ENCODE results near the gene EHD4.
A peak's percentile ranks its signal among the peaks of the same experiment; 100 is the strongest.

The EHD4 gene

GRCh38 chr15:41968701-41969100 is 3.7 kb downstream of the EHD4 start:
- Histone ChIP-seq H4K8ac (ENCODE audit: low read depth, low read length) (no peak overlapping the region), H3K18ac (ENCODE audit: low read length) (no peak overlapping the region), H3K4me3 (ENCODE audit: low read length) (no peak overlapping the region), H4K5ac (ENCODE audit: low read length) (no peak overlapping the region), H2BK5ac (ENCODE audit: low read length) (no peak overlapping the region), H3K79me1 (ENCODE audit: low read length) (peaks cover 9% of the 10 kb centered on the region), H2BK120ac (ENCODE audit: low read depth, low read length) (no peak overlapping the region), H3K36me3 (ENCODE audit: control insufficient read depth, insufficient read depth, low read length) (no peaks in the 10 kb centered on the region), H3K27me3 (ENCODE audit: insufficient read depth, low read length, poor library complexity) (no peaks in the 10 kb centered on the region), H3K9ac (ENCODE audit: low read length) (no peak overlapping the region), H3K79me2 (ENCODE audit: control insufficient read depth, insufficient read depth, low read length) (peaks cover 48% of the 10 kb centered on the region), H3K4ac (ENCODE audit: low read depth, low read length) (no peak overlapping the region), H2AK5ac (ENCODE audit: low read length) (no peak overlapping the region), H3K56ac (ENCODE audit: low read length) (no peak overlapping the region), H2BK15ac (replicated peaks; ENCODE audit: low read depth) (no peak overlapping the region), H3K4me1 (ENCODE audit: control insufficient read depth, low read depth, low read length) (peaks cover 15% of the 10 kb centered on the region), H3K4me2 (ENCODE audit: low read length) (no peak overlapping the region), H3K23ac (ENCODE audit: low read length) (no peak overlapping the region), H3K27ac (ENCODE audit: low read depth, low read length) (no peak overlapping the region)
- no peak for DNase-seq
- WGBS (ENCODE audit: extremely low coverage, insufficient coverage, low lambda C conversion rate): no CpG with 5 or more reads among the region's 4 CpGs

- H2AK5ac ChIP-seq (ENCODE audit: low read length): no peak overlapping the region
- no peak overlapping the region for H2BK15ac ChIP-seq (replicated peaks; ENCODE audit: low read depth)
- H3K36me3 ChIP-seq (ENCODE audit: control insufficient read depth, insufficient read depth, low read length): no peaks in the 10 kb centered on the region
- H3K4me3 ChIP-seq (ENCODE audit: low read length): no peak overlapping the region
- no peak overlapping the region for H4K5ac ChIP-seq (ENCODE audit: low read length)
- no peaks in the 10 kb centered on the region for H3K27me3 ChIP-seq (ENCODE audit: insufficient read depth, low read length, poor library complexity)
- H4K8ac ChIP-seq (ENCODE audit: low read depth, low read length): no peak overlapping the region
- peaks cover 48% of the 10 kb centered on the region for H3K79me2 ChIP-seq (ENCODE audit: control insufficient read depth, insufficient read depth, low read length)
- no peak overlapping the region for H3K4ac ChIP-seq (ENCODE audit: low read depth, low read length)
- H3K23ac ChIP-seq (ENCODE audit: low read length): no peak overlapping the region
- no peak overlapping the region for H3K4me2 ChIP-seq (ENCODE audit: low read length)
- H3K56ac ChIP-seq (ENCODE audit: low read length): no peak overlapping the region
- no peak overlapping the region for H3K18ac ChIP-seq (ENCODE audit: low read length)
- H3K79me1 ChIP-seq (ENCODE audit: low read length): peaks cover 9% of the 10 kb centered on the region
- H3K4me1 ChIP-seq (ENCODE audit: control insufficient read depth, low read depth, low read length): peaks cover 15% of the 10 kb centered on the region
- no CpG with 5 or more reads among the region's 4 CpGs for WGBS (ENCODE audit: extremely low coverage, insufficient coverage, low lambda C conversion rate)
- H3K9ac ChIP-seq (ENCODE audit: low read length): no peak overlapping the region
- DNase-seq: no peak
- no peak overlapping the region for H2BK5ac ChIP-seq (ENCODE audit: low read length)
- H3K27ac ChIP-seq (ENCODE audit: low read depth, low read length): no peak overlapping the region
- no peak overlapping the region for H2BK120ac ChIP-seq (ENCODE audit: low read depth, low read length)
These were observed 4.7 kb downstream of the EHD4 start for GRCh38 chr15:41967506-41968206.

DNA sequence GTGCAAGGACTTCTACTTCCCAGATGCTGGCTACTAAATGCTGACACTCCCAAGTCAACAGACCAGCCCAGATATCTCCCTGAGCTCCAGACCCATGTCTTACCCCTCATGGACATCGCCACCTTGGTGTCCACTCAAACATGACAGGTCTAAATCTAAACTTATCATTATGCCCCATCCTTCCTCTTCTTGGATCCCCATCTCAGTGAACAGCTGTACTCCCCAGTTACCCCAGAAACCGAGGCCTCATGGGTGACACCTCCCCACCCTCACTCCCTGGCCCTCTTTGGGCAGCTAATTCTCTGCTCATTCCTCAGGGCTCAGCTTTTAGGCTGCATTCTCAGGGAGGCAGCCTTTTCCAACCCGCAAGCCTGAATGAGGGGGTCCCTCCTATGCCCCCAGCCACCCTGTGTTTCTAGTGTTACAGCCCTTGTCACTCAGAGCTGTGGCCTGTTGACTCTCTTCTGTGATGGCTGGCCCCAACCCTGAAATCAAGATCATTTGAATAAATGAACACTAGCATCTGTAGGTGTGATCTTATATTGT is 5.4 kb downstream of the EHD4 start:
- H3K4me3 ChIP-seq (ENCODE audit: low read length): no peak overlapping the region
- no CpG with 5 or more reads among the region's 3 CpGs for WGBS (ENCODE audit: extremely low coverage, insufficient coverage, low lambda C conversion rate)

GRCh38 chr15:41966414-41966812 is 5.9 kb downstream of the EHD4 start:
- Histone ChIP-seq H2BK5ac (ENCODE audit: low read length) (no peak overlapping the region), H3K9ac (ENCODE audit: low read length) (no peak overlapping the region), H3K23ac (ENCODE audit: low read length) (no peak overlapping the region), H2BK15ac (replicated peaks; ENCODE audit: low read depth) (no peak overlapping the region), H3K4ac (ENCODE audit: low read depth, low read length) (no peak overlapping the region), H3K56ac (ENCODE audit: low read length) (no peak overlapping the region), H3K4me1 (ENCODE audit: control insufficient read depth, low read depth, low read length) (peaks cover 15% of the 10 kb centered on the region), H2AK5ac (ENCODE audit: low read length) (no peak overlapping the region), H3K79me1 (ENCODE audit: low read length) (peaks cover 9% of the 10 kb centered on the region), H4K8ac (ENCODE audit: low read depth, low read length) (no peak overlapping the region), H3K4me3 (ENCODE audit: low read length) (no peak overlapping the region), H3K27me3 (ENCODE audit: insufficient read depth, low read length, poor library complexity) (no peaks in the 10 kb centered on the region), H4K5ac (ENCODE audit: low read length) (no peak overlapping the region), H3K4me2 (ENCODE audit: low read length) (no peak overlapping the region), H2BK120ac (ENCODE audit: low read depth, low read length) (no peak overlapping the region), H3K18ac (ENCODE audit: low read length) (no peak overlapping the region), H3K79me2 (ENCODE audit: control insufficient read depth, insufficient read depth, low read length) (peaks cover 43% of the 10 kb centered on the region), H3K36me3 (ENCODE audit: control insufficient read depth, insufficient read depth, low read length) (no peaks in the 10 kb centered on the region), H3K27ac (ENCODE audit: low read depth, low read length) (no peak overlapping the region)
- WGBS (ENCODE audit: extremely low coverage, insufficient coverage, low lambda C conversion rate): no CpG with 5 or more reads among the region's 4 CpGs
- DNase-seq: no peak

More for the DNA sequence above, 5.4 kb downstream of the EHD4 start:
- no peak overlapping the region for H4K8ac ChIP-seq (ENCODE audit: low read depth, low read length)
- H3K9ac ChIP-seq (ENCODE audit: low read length): no peak overlapping the region
- peaks cover 15% of the 10 kb centered on the region for H3K4me1 ChIP-seq (ENCODE audit: control insufficient read depth, low read depth, low read length)
- no peaks in the 10 kb centered on the region for H3K27me3 ChIP-seq (ENCODE audit: insufficient read depth, low read length, poor library complexity)
- H3K79me1 ChIP-seq (ENCODE audit: low read length): peaks cover 9% of the 10 kb centered on the region
- no peaks in the 10 kb centered on the region for H3K36me3 ChIP-seq (ENCODE audit: control insufficient read depth, insufficient read depth, low read length)
- no peak overlapping the region for H4K5ac ChIP-seq (ENCODE audit: low read length)
- no peak overlapping the region for H2BK5ac ChIP-seq (ENCODE audit: low read length)
- H3K79me2 ChIP-seq (ENCODE audit: control insufficient read depth, insufficient read depth, low read length): peaks cover 48% of the 10 kb centered on the region
- no peak for DNase-seq
- no peak overlapping the region for H2BK15ac ChIP-seq (replicated peaks; ENCODE audit: low read depth)
- H3K4me2 ChIP-seq (ENCODE audit: low read length): no peak overlapping the region
- no peak overlapping the region for H3K18ac ChIP-seq (ENCODE audit: low read length)
- H3K27ac ChIP-seq (ENCODE audit: low read depth, low read length): no peak overlapping the region
- no peak overlapping the region for H3K23ac ChIP-seq (ENCODE audit: low read length)
- no peak overlapping the region for H3K56ac ChIP-seq (ENCODE audit: low read length)
- H2BK120ac ChIP-seq (ENCODE audit: low read depth, low read length): no peak overlapping the region
- no peak overlapping the region for H2AK5ac ChIP-seq (ENCODE audit: low read length)
- H3K4ac ChIP-seq (ENCODE audit: low read depth, low read length): no peak overlapping the region

- H3K23ac ChIP-seq (ENCODE audit: low read length): no peak overlapping the region
These were observed 6.6 kb downstream of the EHD4 start for GRCh38 chr15:41965441-41966413.

More at GRCh38 chr15:41965441-41966413, 6.6 kb downstream of the EHD4 start:
- Histone ChIP-seq H3K4ac (ENCODE audit: low read depth, low read length) (no peak overlapping the region), H3K36me3 (ENCODE audit: control insufficient read depth, insufficient read depth, low read length) (no peaks in the 10 kb centered on the region), H2BK5ac (ENCODE audit: low read length) (no peak overlapping the region), H3K27ac (ENCODE audit: low read depth, low read length) (no peak overlapping the region), H3K79me1 (ENCODE audit: low read length) (peaks cover 11% of the 10 kb centered on the region), H3K18ac (ENCODE audit: low read length) (no peak overlapping the region), H3K9ac (ENCODE audit: low read length) (no peak overlapping the region), H3K4me1 (ENCODE audit: control insufficient read depth, low read depth, low read length) (peaks cover 13% of the 10 kb centered on the region), H3K56ac (ENCODE audit: low read length) (peak overlapping the region; percentile 30), H3K79me2 (ENCODE audit: control insufficient read depth, insufficient read depth, low read length) (peaks cover 39% of the 10 kb centered on the region), H3K4me3 (ENCODE audit: low read length) (no peak overlapping the region), H4K5ac (ENCODE audit: low read length) (no peak overlapping the region), H2AK5ac (ENCODE audit: low read length) (no peak overlapping the region), H3K27me3 (ENCODE audit: insufficient read depth, low read length, poor library complexity) (no peaks in the 10 kb centered on the region), H3K4me2 (ENCODE audit: low read length) (no peak overlapping the region), H4K8ac (ENCODE audit: low read depth, low read length) (no peak overlapping the region), H2BK120ac (ENCODE audit: low read depth, low read length) (no peak overlapping the region), H2BK15ac (replicated peaks; ENCODE audit: low read depth) (no peak overlapping the region)
- WGBS (ENCODE audit: extremely low coverage, insufficient coverage, low lambda C conversion rate): no CpG with 5 or more reads among the region's 15 CpGs
- peak; percentile 78 for DNase-seq

Measured in mesendoderm (in vitro differentiated cells).